Heart left ventricle (tissue), 13 donors: ENCODE data around the gene CALHM2.

Experiments used
- CTCF ChIP-seq, 12 donors: fragments of 200-600 bp; sonication (generic) in 4 of 12; IDR thresholded peaks; one replicate each; pipeline versions ENCODE4 v1.5.0 to v1.8.0; 2018 to 2022; ENCODE audit warnings: antibody characterized with exemption in 12 of 12, mild to moderate bottlenecking in 5 of 12
- POLR2A ChIP-seq, 2 donors: fragments of 450-650 bp; IDR thresholded peaks; one replicate each; pipeline ENCODE4 v1.6.1; 2017; ENCODE audit warnings: antibody characterized with exemption in 2 of 2, mild to moderate bottlenecking in 2 of 2, moderate library complexity in 2 of 2
- donor health status: ischemic (EF 13 %, LVEDD 7.1; RV severe dilation, severe dysfunction).
- donor health status: DM: no; HTN: yes; CAD: no.
- donor health status: DM: no; HTN: no; CAD: no.
- donor health status: ischemic (EF 25% LVEDD 6.9; RV normal size, moderate dysfunction).
- donor health status: ischemic (EF 25% LVEDD 5.7; RV mildly dilated, moderate dysfunction).
- donor health status: ischemic (EF 35%, LVEDD 5.7; RV mildly dilated, moderate dysfunction).
- donor health status: nonischemic (EF 11% LVEDD 7.7; RV severe dilation, severe dysfunction).
- donor health status: DM: yes; HTN: yes; CAD: no.
- donor health status: PGD.
- donor health status: ischemic (EF 29% LVEDD 5.4; RV normal size, mild dysfunction).
- donor health status: nonischemic (EF 23%, LVEDD 6.1; RV moderate dilation, normal function).

GRCh38 chr10:103439776-103440175 is 12.4 kb downstream of the CALHM2 start:
- TF ChIP-seq CTCF (IDR thresholded peaks at IDR 0.05) (no peak), POLR2A (IDR thresholded peaks at IDR 0.05) (no peak)
